ENCODE results near the gene CDH13. TPM values are rescaled to one million over a fixed set of nuclear protein-coding genes. Genes with fewer than 3 reads are reported as not detected.

CDH13 gene
- total RNA-seq, 2 donors from 2014 or later = not detected

GRCh38 chr16:83393196-83393981 lies 766.6 kb downstream of the CDH13 start:
- H3K9me3 Mint-ChIP-seq = peaks cover 11 to 19% of the 10 kb centered on the region in 2 donors
- peaks cover 0 to 3% of the 10 kb centered on the region in 2 donors for H3K36me3 Mint-ChIP-seq (ENCODE audit: insufficient read depth in 2 of 2)
- no peaks in the 10 kb centered on the region for H3K4me1 Mint-ChIP-seq (ENCODE audit: low read depth)
- no peak for ATAC-seq (replicated peaks in 1 of 2)
- H3K4me3 Mint-ChIP-seq = no peak overlapping the region
- peak overlapping the region; percentile 19 for H3K27ac Mint-ChIP-seq
- no peaks in the 10 kb centered on the region for H3K27me3 Mint-ChIP-seq (ENCODE audit: low read depth)
- DNase-seq = no peak

- DNase-seq (no peak), ATAC-seq (replicated peaks in 1 of 2) (no peak)
- H3K4me1 Mint-ChIP-seq (ENCODE audit: low read depth) = no peaks in the 10 kb centered on the region
- no peaks in the 10 kb centered on the region for H3K36me3 Mint-ChIP-seq (ENCODE audit: insufficient read depth in 2 of 2)
- peaks cover 9 to 19% of the 10 kb centered on the region in 2 donors for H3K9me3 Mint-ChIP-seq
- no peaks in the 10 kb centered on the region for H3K27me3 Mint-ChIP-seq (ENCODE audit: low read depth)
- H3K27ac Mint-ChIP-seq = no peak overlapping the region
- H3K4me3 Mint-ChIP-seq = no peak overlapping the region
Measured at GRCh38 chr16:83397601-83398291, 771.0 kb downstream of the CDH13 start.

- Mint-ChIP-seq H3K27me3 (ENCODE audit: low read depth) (no peaks in the 10 kb centered on the region), H3K4me1 (ENCODE audit: low read depth) (no peaks in the 10 kb centered on the region), H3K9me3 (peaks cover 5 to 10% of the 10 kb centered on the region in 2 donors)
Measured at GRCh38 chr16:83400234-83400633, 773.5 kb downstream of the CDH13 start.

GRCh38 chr16:83402160-83402814 lies 775.5 kb downstream of the CDH13 start:
- H3K4me1 Mint-ChIP-seq (ENCODE audit: low read depth) = no peaks in the 10 kb centered on the region
- no peaks in the 10 kb centered on the region for H3K36me3 Mint-ChIP-seq (ENCODE audit: insufficient read depth in 2 of 2)
- peaks cover 3% of the 10 kb centered on the region in 2 donors for H3K9me3 Mint-ChIP-seq
- no peak overlapping the region for H3K4me3 Mint-ChIP-seq
- H3K27ac Mint-ChIP-seq = no peak overlapping the region
- no peaks in the 10 kb centered on the region for H3K27me3 Mint-ChIP-seq (ENCODE audit: low read depth)
- no peak for ATAC-seq (replicated peaks in 1 of 2)
- DNase-seq = no peak

More at GRCh38 chr16:83400234-83400633, 773.5 kb downstream of the CDH13 start:
- H3K36me3 Mint-ChIP-seq (ENCODE audit: insufficient read depth in 2 of 2) = no peaks in the 10 kb centered on the region
- H3K27ac Mint-ChIP-seq = no peak overlapping the region
- DNase-seq (no peak), ATAC-seq (replicated peaks in 1 of 2) (no peak)
- no peak overlapping the region for H3K4me3 Mint-ChIP-seq

GRCh38 chr16:83402967-83403366 lies 776.2 kb downstream of the CDH13 start:
- Mint-ChIP-seq H3K36me3 (ENCODE audit: insufficient read depth in 2 of 2) (no peaks in the 10 kb centered on the region), H3K4me1 (ENCODE audit: low read depth) (no peaks in the 10 kb centered on the region), H3K27me3 (ENCODE audit: low read depth) (no peaks in the 10 kb centered on the region), H3K27ac (no peak overlapping the region), H3K4me3 (no peak overlapping the region), H3K9me3 (peaks cover 2 to 3% of the 10 kb centered on the region in 2 donors)
- DNase-seq (no peak), ATAC-seq (replicated peaks in 1 of 2) (no peak)

- no peaks in the 10 kb centered on the region for H3K27me3 Mint-ChIP-seq (ENCODE audit: low read depth)
- H3K27ac Mint-ChIP-seq = no peak overlapping the region
- no peak for ATAC-seq (replicated peaks in 1 of 2)
- H3K4me3 Mint-ChIP-seq = no peak overlapping the region
- no peaks in the 10 kb centered on the region for H3K36me3 Mint-ChIP-seq (ENCODE audit: insufficient read depth in 2 of 2)
- H3K4me1 Mint-ChIP-seq (ENCODE audit: low read depth) = no peaks in the 10 kb centered on the region
- H3K9me3 Mint-ChIP-seq = peaks cover 0 to 2% of the 10 kb centered on the region in 2 donors
- no peak for DNase-seq
Measured at GRCh38 chr16:83403761-83404160, 777.0 kb downstream of the CDH13 start.

GRCh38 chr16:83404261-83404660 lies 777.5 kb downstream of the CDH13 start:
- H3K27me3 Mint-ChIP-seq (ENCODE audit: low read depth) = no peaks in the 10 kb centered on the region
- ATAC-seq (replicated peaks in 1 of 2) (no peak), DNase-seq (no peak)
- H3K4me1 Mint-ChIP-seq (ENCODE audit: low read depth) = no peaks in the 10 kb centered on the region
- H3K36me3 Mint-ChIP-seq (ENCODE audit: insufficient read depth in 2 of 2) = no peaks in the 10 kb centered on the region
- no peak overlapping the region for H3K4me3 Mint-ChIP-seq
- H3K9me3 Mint-ChIP-seq = peaks cover 0 to 2% of the 10 kb centered on the region in 2 donors
- H3K27ac Mint-ChIP-seq = no peak overlapping the region

- Mint-ChIP-seq H3K9me3 (peaks cover 0 to 4% of the 10 kb centered on the region in 2 donors), H3K4me3 (no peak overlapping the region), H3K4me1 (ENCODE audit: low read depth) (no peaks in the 10 kb centered on the region), H3K27ac (no peak overlapping the region), H3K36me3 (ENCODE audit: insufficient read depth in 2 of 2) (no peaks in the 10 kb centered on the region), H3K27me3 (ENCODE audit: low read depth) (no peaks in the 10 kb centered on the region)
- ATAC-seq (replicated peaks in 1 of 2) (no peak), DNase-seq (no peak)
Measured at GRCh38 chr16:83407928-83408327, 781.2 kb downstream of the CDH13 start.

- DNase-seq (no peak), ATAC-seq (replicated peaks in 1 of 2) (no peak)
- Mint-ChIP-seq H3K27me3 (ENCODE audit: low read depth) (no peaks in the 10 kb centered on the region), H3K27ac (no peak overlapping the region), H3K9me3 (peaks cover 0 to 4% of the 10 kb centered on the region in 2 donors), H3K4me1 (ENCODE audit: low read depth) (no peaks in the 10 kb centered on the region), H3K36me3 (ENCODE audit: insufficient read depth in 2 of 2) (no peaks in the 10 kb centered on the region), H3K4me3 (no peak overlapping the region)
Measured at GRCh38 chr16:83409347-83409746, 782.6 kb downstream of the CDH13 start.

- Mint-ChIP-seq H3K36me3 (ENCODE audit: insufficient read depth in 2 of 2) (no peaks in the 10 kb centered on the region), H3K4me1 (ENCODE audit: low read depth) (no peaks in the 10 kb centered on the region), H3K9me3 (peaks cover 0 to 6% of the 10 kb centered on the region in 2 donors), H3K27me3 (ENCODE audit: low read depth) (no peaks in the 10 kb centered on the region), H3K27ac (no peak overlapping the region), H3K4me3 (no peak overlapping the region)
- DNase-seq (no peak), ATAC-seq (replicated peaks in 1 of 2) (no peak)
Measured at GRCh38 chr16:83418565-83418964, 791.8 kb downstream of the CDH13 start.

- H3K27ac Mint-ChIP-seq = no peak overlapping the region
Measured at GRCh38 chr16:83420206-83420760, 793.5 kb downstream of the CDH13 start.

GRCh38 chr16:83433201-83433600 lies 806.4 kb downstream of the CDH13 start:
- ATAC-seq (replicated peaks in 1 of 2) (no peak), DNase-seq (no peak)
- H3K27ac Mint-ChIP-seq = no peak overlapping the region
- peaks cover 0 to 2% of the 10 kb centered on the region in 2 donors for H3K9me3 Mint-ChIP-seq
- H3K36me3 Mint-ChIP-seq (ENCODE audit: insufficient read depth in 2 of 2) = no peaks in the 10 kb centered on the region
- no peaks in the 10 kb centered on the region for H3K27me3 Mint-ChIP-seq (ENCODE audit: low read depth)
- no peak overlapping the region for H3K4me3 Mint-ChIP-seq
- H3K4me1 Mint-ChIP-seq (ENCODE audit: low read depth) = no peaks in the 10 kb centered on the region

More at GRCh38 chr16:83420206-83420760, 793.5 kb downstream of the CDH13 start:
- Mint-ChIP-seq H3K27me3 (ENCODE audit: low read depth) (no peaks in the 10 kb centered on the region), H3K4me3 (no peak overlapping the region), H3K4me1 (ENCODE audit: low read depth) (no peaks in the 10 kb centered on the region), H3K9me3 (peaks cover 0 to 6% of the 10 kb centered on the region in 2 donors), H3K36me3 (ENCODE audit: insufficient read depth in 2 of 2) (no peaks in the 10 kb centered on the region)
- ATAC-seq (replicated peaks in 1 of 2) = no peak
- no peak for DNase-seq

- Mint-ChIP-seq H3K27me3 (ENCODE audit: low read depth) (no peaks in the 10 kb centered on the region), H3K4me1 (ENCODE audit: low read depth) (no peaks in the 10 kb centered on the region)
- ATAC-seq (replicated peaks in 1 of 2) = no peak
Measured at GRCh38 chr16:83437036-83437435, 810.3 kb downstream of the CDH13 start.

More at GRCh38 chr16:83437036-83437435, 810.3 kb downstream of the CDH13 start:
- no peaks in the 10 kb centered on the region for H3K9me3 Mint-ChIP-seq
- DNase-seq = no peak
- no peak overlapping the region for H3K27ac Mint-ChIP-seq
- H3K4me3 Mint-ChIP-seq = no peak overlapping the region
- H3K36me3 Mint-ChIP-seq (ENCODE audit: insufficient read depth in 2 of 2) = no peaks in the 10 kb centered on the region

Measured in activated T-cell treated with anti-CD3 and anti-CD28 coated beads, Interleukin-2, amount 50 U/mL, for 72 hours (primary cell).